ENCODE data around the gene BGLAP. TPM values are rescaled to one million over a fixed set of nuclear protein-coding genes. Genes with fewer than 3 reads are reported as not detected.

Gene BGLAP
- total RNA-seq, 1 experiment from 2014 or later, result 2.4 TPM

DNA sequence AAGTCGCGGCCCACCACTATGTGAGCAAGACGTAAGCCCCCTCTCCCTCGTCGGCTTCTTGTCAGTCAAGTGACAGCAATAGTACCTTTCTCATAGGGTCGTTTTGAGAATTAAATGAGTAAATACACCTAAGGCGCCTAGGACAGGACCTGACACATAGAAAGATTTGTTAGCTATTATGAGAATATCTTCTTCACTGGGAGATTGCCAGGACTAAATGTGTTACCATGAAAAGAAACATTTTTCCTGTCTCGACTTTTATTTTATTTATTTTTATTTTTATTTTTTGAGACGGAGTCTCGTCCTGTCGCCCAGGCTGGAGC lies 28.4 kb upstream of the BGLAP start:
- Mint-ChIP-seq H3K9me3 (no peaks in the 10 kb centered on the region), H3K4me3 (peak overlapping the region; percentile 94 to 95), H3K27me3 (ENCODE audit: low read depth) (peaks cover 2% of the 10 kb centered on the region; the same call in 1 of the 2 replicates), H3K27ac (peak overlapping the region; percentile 99 to 100 (median 100)), H3K36me3 (ENCODE audit: insufficient read depth in 1 of 3, low read depth in 3 of 3) (peaks cover 14 to 64% (median 28%) of the 10 kb centered on the region in 3 experiments), H3K4me1 (peaks cover 24 to 25% of the 10 kb centered on the region in 2 experiments)
- Histone ChIP-seq H3K79me1 (ENCODE audit: insufficient read depth, low read depth, low read length, poor library complexity, severe bottlenecking) (no peaks in the 10 kb centered on the region), H3K79me2 (ENCODE audit: insufficient read depth, low read length) (no peaks in the 10 kb centered on the region), H3K27ac (ENCODE audit: insufficient read length, low read depth, low read length) (peak overlapping the region; percentile 91), H2AFZ (ENCODE audit: low read length) (no peak overlapping the region), H3K56ac (ENCODE audit: insufficient read length, low read depth, low read length) (no peak overlapping the region), H4K5ac (ENCODE audit: insufficient read length, low read depth, low read length) (no peak overlapping the region), H2BK15ac (ENCODE audit: low read depth, low read length) (no peak overlapping the region), H3K27me3 (ENCODE audit: insufficient read depth, low read length) (no peaks in the 10 kb centered on the region), H3K14ac (ENCODE audit: insufficient read depth, low read length) (peak overlapping the region; percentile 6; the same call in 1 of the 2 replicates), H3K9me3 (ENCODE audit: control insufficient read depth, low read depth, low read length) (no peaks in the 10 kb centered on the region), H4K8ac (replicated peaks; ENCODE audit: insufficient read length, low read depth, low read length) (no peak overlapping the region), H2AK5ac (ENCODE audit: insufficient read length, low read length) (no peak overlapping the region), H3K4ac (ENCODE audit: low read depth, low read length) (no peak overlapping the region), H4K91ac (ENCODE audit: insufficient read length, low read depth, low read length) (no peak overlapping the region), H4K20me1 (ENCODE audit: control insufficient read depth, insufficient read depth, insufficient read length) (no peaks in the 10 kb centered on the region), H3K4me2 (ENCODE audit: insufficient read depth, insufficient read length, low read length) (peak overlapping the region; percentile 73), H3K18ac (ENCODE audit: insufficient read length, low read depth, low read length) (no peak overlapping the region), H3K9ac (ENCODE audit: extremely low read depth, insufficient read length, low read length) (peak overlapping the region; percentile 99), H2BK20ac (ENCODE audit: low read depth, low read length, poor library complexity, severe bottlenecking) (no peak overlapping the region), H2BK12ac (ENCODE audit: insufficient read length, low read depth, low read length) (no peak overlapping the region), H3T11ph (ENCODE audit: low read length) (no peak overlapping the region), H2BK120ac (ENCODE audit: low read depth, low read length, poor library complexity, severe bottlenecking) (no peak overlapping the region), H3K23me2 (ENCODE audit: insufficient read length, low read depth, low read length, poor library complexity, severe bottlenecking) (peaks cover 8% of the 10 kb centered on the region), H2BK5ac (ENCODE audit: insufficient read length, low read length) (no peak overlapping the region), H3K23ac (ENCODE audit: insufficient read length, low read depth, low read length) (no peak overlapping the region), H3K4me1 (ENCODE audit: insufficient read depth, low read length) (no peaks in the 10 kb centered on the region)
- no CpG with 5 or more reads among the region's 11 CpGs for WGBS (ENCODE audit: extremely low coverage, insufficient read length, low lambda C conversion rate)
- TF ChIP-seq, protein P1, sequence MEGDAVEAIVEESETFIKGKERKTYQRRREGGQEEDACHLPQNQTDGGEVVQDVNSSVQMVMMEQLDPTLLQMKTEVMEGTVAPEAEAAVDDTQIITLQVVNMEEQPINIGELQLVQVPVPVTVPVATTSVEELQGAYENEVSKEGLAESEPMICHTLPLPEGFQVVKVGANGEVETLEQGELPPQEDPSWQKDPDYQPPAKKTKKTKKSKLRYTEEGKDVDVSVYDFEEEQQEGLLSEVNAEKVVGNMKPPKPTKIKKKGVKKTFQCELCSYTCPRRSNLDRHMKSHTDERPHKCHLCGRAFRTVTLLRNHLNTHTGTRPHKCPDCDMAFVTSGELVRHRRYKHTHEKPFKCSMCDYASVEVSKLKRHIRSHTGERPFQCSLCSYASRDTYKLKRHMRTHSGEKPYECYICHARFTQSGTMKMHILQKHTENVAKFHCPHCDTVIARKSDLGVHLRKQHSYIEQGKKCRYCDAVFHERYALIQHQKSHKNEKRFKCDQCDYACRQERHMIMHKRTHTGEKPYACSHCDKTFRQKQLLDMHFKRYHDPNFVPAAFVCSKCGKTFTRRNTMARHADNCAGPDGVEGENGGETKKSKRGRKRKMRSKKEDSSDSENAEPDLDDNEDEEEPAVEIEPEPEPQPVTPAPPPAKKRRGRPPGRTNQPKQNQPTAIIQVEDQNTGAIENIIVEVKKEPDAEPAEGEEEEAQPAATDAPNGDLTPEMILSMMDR (conservative IDR thresholded peaks at IDR 0.05), result no peak
- DNase-seq, result no peak

All from H9 (cell line).